HL-60 (cell line): ENCODE measurements around the gene GLT8D1.
A peak's percentile ranks its signal among the peaks of the same experiment; 100 is the strongest.

ENCODE experiments used
- DNase-seq, 2 experiments: peaks; one replicate each; pipeline ENCODE4 v3.0.0-alpha.2; 2010 to 2020; ENCODE audit warnings: low read depth in 1 of 2, low spot score in 1 of 2
- H3K27ac ChIP-seq: fragments of 250-450 bp; sonication (Bioruptor Pico); replicated peaks from 2 replicates; pipeline ENCODE4 v1.5.1; 2020; ENCODE audit warnings: mild to moderate bottlenecking, moderate library complexity
- H3K27me3 ChIP-seq: fragments of 250-450 bp; sonication (Bioruptor Pico); 2 replicates; pipeline ENCODE4 v1.5.1; 2021; ENCODE audit warnings: mild to moderate bottlenecking, moderate library complexity; ENCODE audit not compliant: insufficient read depth, poor library complexity, severe bottlenecking
- H3K4me3 ChIP-seq: replicated peaks from 2 replicates; pipeline ENCODE4 v1.5.1; 2011; ENCODE audit warnings: mild to moderate bottlenecking, control low read depth, low read length; ENCODE audit not compliant: insufficient read depth
- CTCF ChIP-seq: IDR thresholded peaks from one replicate; pipeline ENCODE4 v1.5.1; 2011; ENCODE audit warnings: low read length, control low read depth, inconsistent platforms; ENCODE audit not compliant: insufficient read depth
- GABPA ChIP-seq: IDR thresholded peaks from 2 replicates; pipeline ENCODE4 v1.6.1; 2012; ENCODE audit warnings: low read depth
- POLR2AphosphoS5 ChIP-seq: IDR thresholded peaks from 2 replicates; pipeline ENCODE4 v1.6.1; 2012; ENCODE audit warnings: low read depth
- SPI1 ChIP-seq: IDR thresholded peaks from 2 replicates; pipeline ENCODE4 v1.6.1; 2012; ENCODE audit warnings: low read depth, mild to moderate bottlenecking, borderline replicate concordance
- TF ChIP-seq, protein P1 (sequence below): IDR thresholded peaks from 2 replicates; pipeline ENCODE4 v1.6.1; 2012; ENCODE audit warnings: low read depth; ENCODE audit not compliant: insufficient replicate concordance

The GLT8D1 gene

DNA sequence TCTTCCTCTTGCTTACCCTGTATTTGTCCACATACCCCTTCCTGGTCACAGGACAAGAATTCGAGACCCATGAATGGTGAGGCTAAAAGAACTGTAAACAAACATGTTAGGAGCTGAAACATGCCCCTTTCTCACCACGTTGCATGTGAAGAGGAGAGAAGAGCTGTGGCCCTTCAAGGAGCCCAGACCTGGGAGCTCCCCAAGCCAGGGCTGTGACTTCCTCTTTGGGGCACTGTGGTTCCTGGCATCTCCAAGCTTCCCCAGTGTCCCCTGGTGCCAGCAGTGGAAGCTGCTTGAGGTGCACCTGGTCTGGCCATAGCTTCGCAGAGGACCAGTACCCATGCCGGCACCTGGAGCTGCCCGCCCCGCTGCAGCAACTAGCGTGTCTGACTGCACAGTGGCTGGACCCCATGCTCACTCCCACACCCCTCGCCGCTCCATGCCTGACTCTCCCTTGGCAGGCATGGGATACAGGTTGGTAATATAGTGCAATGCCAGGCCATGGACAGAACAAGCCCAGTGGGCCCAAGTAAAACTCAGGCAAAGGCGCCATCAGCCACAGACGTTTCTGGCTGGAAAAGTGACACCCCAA is 10.2 kb upstream of the GLT8D1 start:
- DNase-seq, result peak; percentile 60 to 84
- no peak for TF ChIP-seq GABPA
- TF ChIP-seq SPI1, result peak; percentile 95
- TF ChIP-seq POLR2AphosphoS5, result no peak
- Histone ChIP-seq H3K27ac (peak overlapping the region; percentile 52), H3K4me3 (no peak overlapping the region), H3K27me3 (no peaks in the 10 kb centered on the region)

- TF ChIP-seq CTCF, result no peak
- no peak for TF ChIP-seq POLR2AphosphoS5
- TF ChIP-seq, protein P1, sequence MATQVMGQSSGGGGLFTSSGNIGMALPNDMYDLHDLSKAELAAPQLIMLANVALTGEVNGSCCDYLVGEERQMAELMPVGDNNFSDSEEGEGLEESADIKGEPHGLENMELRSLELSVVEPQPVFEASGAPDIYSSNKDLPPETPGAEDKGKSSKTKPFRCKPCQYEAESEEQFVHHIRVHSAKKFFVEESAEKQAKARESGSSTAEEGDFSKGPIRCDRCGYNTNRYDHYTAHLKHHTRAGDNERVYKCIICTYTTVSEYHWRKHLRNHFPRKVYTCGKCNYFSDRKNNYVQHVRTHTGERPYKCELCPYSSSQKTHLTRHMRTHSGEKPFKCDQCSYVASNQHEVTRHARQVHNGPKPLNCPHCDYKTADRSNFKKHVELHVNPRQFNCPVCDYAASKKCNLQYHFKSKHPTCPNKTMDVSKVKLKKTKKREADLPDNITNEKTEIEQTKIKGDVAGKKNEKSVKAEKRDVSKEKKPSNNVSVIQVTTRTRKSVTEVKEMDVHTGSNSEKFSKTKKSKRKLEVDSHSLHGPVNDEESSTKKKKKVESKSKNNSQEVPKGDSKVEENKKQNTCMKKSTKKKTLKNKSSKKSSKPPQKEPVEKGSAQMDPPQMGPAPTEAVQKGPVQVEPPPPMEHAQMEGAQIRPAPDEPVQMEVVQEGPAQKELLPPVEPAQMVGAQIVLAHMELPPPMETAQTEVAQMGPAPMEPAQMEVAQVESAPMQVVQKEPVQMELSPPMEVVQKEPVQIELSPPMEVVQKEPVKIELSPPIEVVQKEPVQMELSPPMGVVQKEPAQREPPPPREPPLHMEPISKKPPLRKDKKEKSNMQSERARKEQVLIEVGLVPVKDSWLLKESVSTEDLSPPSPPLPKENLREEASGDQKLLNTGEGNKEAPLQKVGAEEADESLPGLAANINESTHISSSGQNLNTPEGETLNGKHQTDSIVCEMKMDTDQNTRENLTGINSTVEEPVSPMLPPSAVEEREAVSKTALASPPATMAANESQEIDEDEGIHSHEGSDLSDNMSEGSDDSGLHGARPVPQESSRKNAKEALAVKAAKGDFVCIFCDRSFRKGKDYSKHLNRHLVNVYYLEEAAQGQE, result no peak
- TF ChIP-seq SPI1, result no peak
- no peak for TF ChIP-seq GABPA
- Histone ChIP-seq H3K27ac (peak overlapping the region; percentile 52; the same call in 1 of the 2 replicates), H3K4me3 (no peak overlapping the region), H3K27me3 (no peaks in the 10 kb centered on the region)
- DNase-seq, result no peak
These were observed 9.0 kb upstream of the GLT8D1 start for GRCh38 chr3:52714335-52715302.

DNA sequence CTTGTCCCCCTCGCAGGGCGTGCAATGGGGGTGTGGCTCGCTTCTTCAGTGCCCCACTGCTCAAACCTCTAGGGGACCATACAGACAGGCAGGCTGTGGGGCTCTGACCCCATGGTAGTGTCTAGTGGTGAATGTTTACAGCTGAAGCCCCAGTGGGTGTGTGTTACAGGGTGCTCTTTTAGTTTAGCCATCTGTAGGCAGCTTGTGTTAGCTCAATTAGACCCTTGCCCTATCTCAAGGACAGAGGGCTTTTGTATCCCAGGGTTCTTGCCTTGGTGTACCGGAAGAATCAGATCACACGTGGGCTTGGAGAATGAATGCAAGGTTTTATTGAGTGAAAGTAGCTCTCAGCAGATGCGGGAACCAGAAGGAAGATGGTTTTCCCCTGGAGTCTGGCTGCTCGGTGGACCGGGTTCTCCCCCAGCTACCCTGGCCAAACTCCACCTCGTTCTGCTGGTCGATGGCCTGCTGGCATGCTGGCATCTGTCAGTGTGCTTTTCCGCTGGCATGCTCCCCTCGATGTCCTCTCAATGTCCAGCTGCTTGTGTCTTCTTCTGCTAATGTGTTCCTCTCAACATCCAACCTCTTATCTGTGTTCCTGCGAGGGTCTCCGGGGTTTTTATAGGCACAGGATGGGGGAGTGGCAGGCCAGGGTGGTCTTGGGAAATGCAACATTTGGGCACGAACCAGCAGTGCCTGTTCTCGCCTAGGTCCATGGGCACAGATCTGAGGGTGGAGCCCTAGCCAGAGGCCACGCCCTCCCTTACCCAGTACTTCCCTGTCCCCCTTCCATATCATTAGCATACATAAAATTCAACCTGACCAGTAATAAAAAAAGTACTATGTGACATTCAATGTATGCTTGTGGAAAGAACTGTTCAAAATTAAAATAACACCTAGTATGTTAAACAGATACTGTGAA is 7.0 kb upstream of the GLT8D1 start:
- DNase-seq, result no peak
- TF ChIP-seq SPI1, result no peak
- no peak for TF ChIP-seq CTCF
- TF ChIP-seq, protein P1, result no peak
- no peak for TF ChIP-seq GABPA
- TF ChIP-seq POLR2AphosphoS5, result no peak
- no peak overlapping the region for H3K27ac ChIP-seq

More for the DNA sequence above, 7.0 kb upstream of the GLT8D1 start:
- H3K4me3 ChIP-seq, result no peak overlapping the region
- H3K27me3 ChIP-seq, result no peaks in the 10 kb centered on the region
